ENCODE data around the gene HTR3E. TPM values are rescaled to one million over a fixed set of nuclear protein-coding genes. Genes with fewer than 3 reads are reported as not detected.

Gene HTR3E
- total RNA-seq, 1 donor from 2014 or later = not detected

DNA sequence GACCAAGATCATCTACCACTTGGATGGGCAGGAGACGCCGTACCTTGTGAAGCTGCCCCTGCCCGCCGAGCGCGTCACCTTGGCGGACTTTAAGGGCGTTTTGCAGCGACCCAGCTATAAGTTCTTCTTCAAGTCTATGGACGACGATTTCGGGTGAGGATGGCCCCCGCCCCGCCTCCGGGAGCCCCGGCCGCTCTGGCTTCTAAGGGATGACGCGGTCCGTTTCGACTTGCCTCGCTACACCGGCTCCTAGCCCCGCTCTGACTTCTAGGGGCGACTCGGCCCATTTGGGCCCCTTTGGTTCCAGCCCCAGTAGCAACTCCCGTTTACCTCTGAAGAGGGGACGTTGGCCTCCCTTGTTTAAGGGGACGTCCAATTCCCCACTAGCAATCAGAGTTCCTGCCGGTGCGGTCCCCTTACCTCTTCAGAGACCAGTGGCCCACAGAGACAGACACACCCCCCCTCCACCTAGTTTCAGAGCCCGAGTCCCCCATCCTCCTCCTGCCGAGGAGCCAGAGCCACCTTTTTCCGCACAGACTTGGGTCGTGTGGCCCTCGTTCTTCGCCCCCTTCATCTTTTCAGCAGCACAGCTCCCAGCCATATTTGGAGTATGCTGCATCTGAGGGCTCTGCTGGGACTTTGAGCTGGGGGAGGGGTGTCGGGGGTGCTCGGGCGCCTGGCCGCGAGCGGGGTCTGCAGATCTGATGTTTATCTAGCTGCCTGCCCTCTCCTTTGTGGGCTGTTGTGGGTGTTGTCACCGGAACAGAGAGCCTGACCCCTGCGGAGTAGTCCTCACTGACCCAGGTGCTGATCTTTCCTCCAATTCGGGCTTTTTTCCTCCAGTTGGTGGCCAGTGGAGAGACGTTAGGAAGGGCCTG is 59.0 kb downstream of the HTR3E start:
- H3K4me1 Mint-ChIP-seq (ENCODE audit: unreplicated experiment) = peaks cover 49% of the 10 kb centered on the region
- peaks cover 4% of the 10 kb centered on the region for H3K36me3 Mint-ChIP-seq (ENCODE audit: unreplicated experiment)
- no peaks in the 10 kb centered on the region for H3K27me3 Mint-ChIP-seq (ENCODE audit: unreplicated experiment)
- peak overlapping the region; percentile 97 for H3K4me3 Mint-ChIP-seq (ENCODE audit: unreplicated experiment)
- no peaks in the 10 kb centered on the region for H3K9me3 Mint-ChIP-seq (ENCODE audit: unreplicated experiment)
- no peak for DNase-seq (ENCODE audit: extremely low spot score, unreplicated experiment)
- H3K27ac Mint-ChIP-seq (ENCODE audit: unreplicated experiment) = peak overlapping the region; percentile 91
- TF ChIP-seq, protein P1, sequence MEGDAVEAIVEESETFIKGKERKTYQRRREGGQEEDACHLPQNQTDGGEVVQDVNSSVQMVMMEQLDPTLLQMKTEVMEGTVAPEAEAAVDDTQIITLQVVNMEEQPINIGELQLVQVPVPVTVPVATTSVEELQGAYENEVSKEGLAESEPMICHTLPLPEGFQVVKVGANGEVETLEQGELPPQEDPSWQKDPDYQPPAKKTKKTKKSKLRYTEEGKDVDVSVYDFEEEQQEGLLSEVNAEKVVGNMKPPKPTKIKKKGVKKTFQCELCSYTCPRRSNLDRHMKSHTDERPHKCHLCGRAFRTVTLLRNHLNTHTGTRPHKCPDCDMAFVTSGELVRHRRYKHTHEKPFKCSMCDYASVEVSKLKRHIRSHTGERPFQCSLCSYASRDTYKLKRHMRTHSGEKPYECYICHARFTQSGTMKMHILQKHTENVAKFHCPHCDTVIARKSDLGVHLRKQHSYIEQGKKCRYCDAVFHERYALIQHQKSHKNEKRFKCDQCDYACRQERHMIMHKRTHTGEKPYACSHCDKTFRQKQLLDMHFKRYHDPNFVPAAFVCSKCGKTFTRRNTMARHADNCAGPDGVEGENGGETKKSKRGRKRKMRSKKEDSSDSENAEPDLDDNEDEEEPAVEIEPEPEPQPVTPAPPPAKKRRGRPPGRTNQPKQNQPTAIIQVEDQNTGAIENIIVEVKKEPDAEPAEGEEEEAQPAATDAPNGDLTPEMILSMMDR (IDR thresholded peaks at IDR 0.05) = no peak

DNA sequence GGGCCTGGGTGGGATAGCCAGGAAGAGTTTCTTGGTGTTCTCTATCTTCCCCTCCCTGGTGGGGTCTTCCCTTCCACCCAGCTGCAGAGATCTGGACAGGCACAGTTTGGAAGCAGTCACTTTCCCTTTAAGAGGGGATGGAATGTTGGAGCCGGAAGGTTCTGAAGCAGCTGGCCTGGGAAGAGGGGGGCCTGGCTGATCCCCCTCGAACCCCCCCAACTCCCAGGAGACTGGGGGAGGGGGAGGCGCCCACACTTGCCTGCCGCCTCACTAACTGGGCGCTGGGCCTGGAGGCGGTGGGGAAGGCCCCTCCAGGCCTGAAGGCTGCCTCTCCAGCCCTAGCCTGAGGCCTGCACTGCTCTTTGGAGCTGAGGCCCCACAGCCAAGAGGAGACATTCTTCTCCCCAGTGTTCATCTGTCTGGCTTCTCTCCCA is 59.7 kb downstream of the HTR3E start:
- no peak for DNase-seq (ENCODE audit: extremely low spot score, unreplicated experiment)
- peak overlapping the region; percentile 97 for H3K4me3 Mint-ChIP-seq (ENCODE audit: unreplicated experiment)
- H3K27me3 Mint-ChIP-seq (ENCODE audit: unreplicated experiment) = no peaks in the 10 kb centered on the region
- H3K36me3 Mint-ChIP-seq (ENCODE audit: unreplicated experiment) = peaks cover 4% of the 10 kb centered on the region
- peaks cover 53% of the 10 kb centered on the region for H3K4me1 Mint-ChIP-seq (ENCODE audit: unreplicated experiment)
- no peaks in the 10 kb centered on the region for H3K9me3 Mint-ChIP-seq (ENCODE audit: unreplicated experiment)
- TF ChIP-seq, protein P1 (IDR thresholded peaks at IDR 0.05) = no peak
- peak overlapping the region; percentile 91 for H3K27ac Mint-ChIP-seq (ENCODE audit: unreplicated experiment)

Other genes starting within 250 kb of the HTR3E start
- 45.5 and 52.3 TPM in 2 replicates for gene PARL, start 212.2 kb upstream of the HTR3E start, total RNA-seq
- 39.0 and 39.9 TPM in 2 replicates for gene ABCC5, start 79.2 kb upstream of the HTR3E start, total RNA-seq
- gene HTR3D, start 65.3 kb upstream of the HTR3E start, total RNA-seq = not detected in 2 replicates
- gene HTR3C, start 44.0 kb upstream of the HTR3E start, total RNA-seq = not detected in 2 replicates
- 30.3 and 30.4 TPM in 2 replicates for gene EIF2B5, start 38.3 kb downstream of the HTR3E start, total RNA-seq
- gene DVL3, start 58.3 kb downstream of the HTR3E start, total RNA-seq = 110 and 121 TPM in 2 replicates
- 398 and 419 TPM in 2 replicates for gene AP2M1, start 77.8 kb downstream of the HTR3E start, total RNA-seq
- 60.5 and 69.5 TPM in 2 replicates for gene ABCF3, start 89.1 kb downstream of the HTR3E start, total RNA-seq
- 0.11 TPM in 1 of 2 replicates, not detected in the other for gene VWA5B2, start 132.5 kb downstream of the HTR3E start, total RNA-seq
- gene ALG3, start 151.9 kb downstream of the HTR3E start, total RNA-seq = 38.2 and 40.7 TPM in 2 replicates
- gene EEF1AKMT4, start 152.6 kb downstream of the HTR3E start, total RNA-seq = 3.9 and 4.5 TPM in 2 replicates
- 1.8 and 2.0 TPM in 2 replicates for gene CAMK2N2, start 164.5 kb downstream of the HTR3E start, total RNA-seq
- gene ECE2, start 179.0 kb downstream of the HTR3E start, total RNA-seq = not detected in 2 replicates
- 222 and 239 TPM in 2 replicates for gene PSMD2, start 202.2 kb downstream of the HTR3E start, total RNA-seq
- 367 and 385 TPM in 2 replicates for gene EIF4G1, start 217.5 kb downstream of the HTR3E start, total RNA-seq
- gene FAM131A, start 240.5 kb downstream of the HTR3E start, total RNA-seq = 10.1 and 11.3 TPM in 2 replicates